AML-193 (cell line): ENCODE data around the gene SLC44A3.
A peak's percentile ranks its signal among the peaks of the same experiment; 100 is the strongest.

ENCODE experiments used
- DNase-seq, 2 experiments: peaks; one replicate each; lab custom pipeline; 2025; lab: John Stamatoyannopoulos, UW

Gene SLC44A3, protein sequence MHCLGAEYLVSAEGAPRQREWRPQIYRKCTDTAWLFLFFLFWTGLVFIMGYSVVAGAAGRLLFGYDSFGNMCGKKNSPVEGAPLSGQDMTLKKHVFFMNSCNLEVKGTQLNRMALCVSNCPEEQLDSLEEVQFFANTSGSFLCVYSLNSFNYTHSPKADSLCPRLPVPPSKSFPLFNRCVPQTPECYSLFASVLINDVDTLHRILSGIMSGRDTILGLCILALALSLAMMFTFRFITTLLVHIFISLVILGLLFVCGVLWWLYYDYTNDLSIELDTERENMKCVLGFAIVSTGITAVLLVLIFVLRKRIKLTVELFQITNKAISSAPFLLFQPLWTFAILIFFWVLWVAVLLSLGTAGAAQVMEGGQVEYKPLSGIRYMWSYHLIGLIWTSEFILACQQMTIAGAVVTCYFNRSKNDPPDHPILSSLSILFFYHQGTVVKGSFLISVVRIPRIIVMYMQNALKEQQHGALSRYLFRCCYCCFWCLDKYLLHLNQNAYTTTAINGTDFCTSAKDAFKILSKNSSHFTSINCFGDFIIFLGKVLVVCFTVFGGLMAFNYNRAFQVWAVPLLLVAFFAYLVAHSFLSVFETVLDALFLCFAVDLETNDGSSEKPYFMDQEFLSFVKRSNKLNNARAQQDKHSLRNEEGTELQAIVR

DNA sequence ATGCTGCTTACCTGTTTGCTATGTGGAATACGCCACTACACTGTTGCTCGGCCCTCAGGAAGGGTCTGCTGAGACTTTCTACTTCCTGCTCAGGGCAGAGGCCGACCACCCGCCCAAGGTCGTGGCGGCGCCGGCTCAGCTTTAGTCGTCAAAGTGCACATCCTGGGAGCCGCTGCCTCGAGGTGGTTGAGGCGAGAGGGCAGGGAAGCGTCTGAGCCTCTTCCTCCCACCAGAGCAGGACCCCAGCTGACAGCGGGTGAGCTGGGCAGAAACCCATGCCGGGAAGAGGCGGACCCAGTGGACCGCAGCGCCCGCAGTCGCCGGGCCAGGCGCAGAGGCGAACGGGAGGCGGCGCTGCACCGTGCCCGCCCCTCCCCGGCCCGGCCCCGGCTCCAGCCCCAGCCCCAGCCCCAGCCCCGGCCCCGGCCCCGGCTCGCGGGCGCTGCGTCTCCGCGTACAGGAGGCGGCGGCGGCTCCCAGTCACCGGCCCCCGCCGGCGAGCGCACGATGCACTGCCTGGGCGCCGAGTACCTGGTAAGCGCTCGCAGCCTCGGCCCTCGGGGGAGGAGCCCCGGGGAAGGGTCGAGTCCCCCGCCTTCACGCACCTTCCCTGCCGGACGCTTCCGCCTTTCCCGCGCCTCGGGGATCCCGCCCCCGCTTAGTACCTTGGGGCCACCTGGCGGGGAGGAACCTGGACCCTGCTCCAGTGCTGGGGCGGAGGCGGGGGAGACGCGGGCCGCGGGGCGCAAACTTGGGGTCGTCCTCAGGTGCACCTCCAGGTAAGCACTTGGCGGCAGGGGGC lies at the start of gene SLC44A3:
Gene SLC44A3 (plus strand): TSS at position 413 of the 802 bp plus-strand sequence. CDS start 95 bp downstream, at position 508.
- DNase-seq, result no peak

DNA sequence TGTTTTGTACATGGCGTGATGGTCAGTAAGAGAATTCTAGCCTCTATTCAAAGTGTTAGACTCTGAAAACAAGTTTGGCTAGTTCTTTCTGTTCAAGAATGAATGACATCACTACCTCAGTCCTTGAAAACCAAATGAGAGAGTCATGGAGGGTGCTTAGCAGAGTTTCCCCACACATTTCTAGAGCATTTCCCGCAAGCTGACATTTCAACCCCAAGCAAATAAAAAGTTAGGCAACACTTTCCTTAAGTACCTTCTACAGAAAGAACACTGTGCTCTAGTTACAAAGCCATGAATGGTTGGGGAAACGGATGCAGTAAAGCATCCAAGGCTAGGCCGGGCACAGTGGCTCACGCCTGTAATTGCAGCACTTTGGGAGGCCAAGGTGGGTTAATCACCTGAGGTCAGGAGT lies 47.9 kb upstream of the SLC44A3 start:
- no peak for DNase-seq

DNA sequence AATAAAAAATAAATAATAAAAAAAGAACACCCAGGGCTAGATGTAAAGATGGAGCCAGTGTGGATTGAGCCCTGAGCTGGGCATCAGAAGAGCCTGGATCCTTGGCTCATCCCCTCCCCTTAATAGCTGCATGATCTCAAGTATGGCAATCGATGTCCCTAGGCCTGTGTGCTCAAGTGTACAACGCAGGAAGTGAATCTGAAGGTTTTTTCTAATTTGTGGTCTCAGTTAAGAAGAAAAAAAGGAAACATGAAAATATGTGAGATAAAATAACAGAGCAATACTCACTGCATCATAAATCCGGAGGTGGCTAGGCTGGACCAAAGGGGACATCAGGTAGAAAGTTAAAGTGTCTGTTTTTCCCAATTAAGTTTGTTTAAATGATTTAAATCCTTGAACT lies 47.3 kb upstream of the SLC44A3 start:
- no peak for DNase-seq

DNA sequence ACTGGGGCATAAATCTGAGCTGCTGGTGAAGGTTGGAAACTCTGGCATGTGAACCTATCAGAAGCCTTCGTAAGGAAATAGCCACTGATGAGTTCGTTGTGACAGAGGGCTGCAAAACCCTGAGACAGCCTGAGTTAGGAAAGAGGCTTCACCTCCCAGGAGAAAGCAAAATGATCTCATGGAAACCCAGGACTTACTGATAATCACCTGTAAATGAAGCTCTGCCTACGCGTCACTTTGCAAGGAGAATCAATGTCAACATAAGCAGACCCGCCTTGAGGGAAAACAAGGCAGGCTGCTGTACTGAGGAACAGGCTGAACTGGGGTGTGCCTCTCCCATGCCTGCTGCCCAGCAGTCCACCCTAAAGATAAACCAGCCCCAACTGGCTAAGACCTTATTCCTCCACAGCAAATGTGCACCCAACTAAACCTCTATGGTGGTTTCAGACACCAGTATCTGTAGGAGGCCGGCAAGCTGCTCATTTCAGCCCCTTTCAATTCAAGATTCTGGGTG lies 46.8 kb upstream of the SLC44A3 start:
- no peak for DNase-seq

DNA sequence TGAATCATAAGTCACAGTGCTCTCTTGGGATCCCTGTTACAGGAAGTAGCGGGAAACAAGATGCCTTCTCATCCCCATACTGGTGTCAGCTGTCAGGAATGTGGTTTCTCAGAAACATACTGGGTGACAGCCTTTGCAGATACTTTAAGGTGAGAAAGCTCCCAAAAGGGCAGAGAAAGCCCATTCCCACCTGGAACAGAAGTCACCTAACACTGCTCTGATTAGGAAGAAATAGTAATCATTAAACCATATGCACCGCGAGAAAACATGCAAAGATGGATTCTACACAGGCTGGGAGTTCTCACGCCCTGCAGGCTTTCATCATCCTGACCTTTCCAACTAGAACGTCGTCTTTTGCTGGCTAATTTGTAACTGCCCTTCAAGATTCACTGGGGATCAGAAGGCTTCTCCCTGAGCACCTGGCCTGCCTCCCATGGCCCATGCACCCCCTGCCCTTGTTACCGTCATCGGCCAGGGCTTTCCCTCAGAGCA lies 46.2 kb upstream of the SLC44A3 start:
- DNase-seq, result no peak

DNA sequence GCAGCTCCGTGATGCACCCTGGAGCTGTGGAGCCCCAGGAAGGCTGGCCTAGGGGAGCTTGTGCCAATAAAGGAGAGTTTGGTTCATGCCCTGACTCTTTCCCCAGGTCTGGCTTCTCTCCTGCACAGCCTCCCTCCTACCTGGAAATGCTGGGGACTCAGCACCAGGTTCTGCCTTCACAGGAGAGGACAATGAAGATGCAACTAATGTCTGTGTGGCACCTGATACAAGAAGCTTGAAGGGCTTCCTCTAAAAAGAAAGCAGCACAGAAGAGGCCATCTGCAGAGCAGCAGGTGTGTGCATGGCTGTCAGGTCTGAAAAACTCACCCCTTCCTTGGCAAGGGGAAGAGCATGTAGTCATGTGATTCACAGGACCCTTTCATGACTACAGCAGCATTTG lies 43.7 kb upstream of the SLC44A3 start:
- DNase-seq, result no peak

DNA sequence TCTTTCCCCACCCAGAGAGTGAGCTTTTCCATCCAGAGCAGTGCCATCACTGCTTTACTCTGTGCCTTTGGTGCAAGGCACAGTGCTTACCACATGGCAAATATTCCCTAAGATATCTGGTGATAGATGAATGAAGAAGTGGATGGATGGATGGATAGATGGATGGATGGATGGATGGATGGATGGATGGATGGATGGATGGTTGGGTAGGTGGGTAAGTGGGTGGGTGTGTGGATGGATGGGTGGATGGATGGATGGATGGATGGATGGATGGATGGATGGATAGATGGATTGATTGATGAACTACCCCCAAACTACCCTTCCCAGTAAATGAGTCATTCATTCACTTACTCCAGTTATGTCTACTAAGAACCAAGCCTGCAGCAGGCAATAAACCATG lies 42.9 kb upstream of the SLC44A3 start:
- DNase-seq, result no peak

DNA sequence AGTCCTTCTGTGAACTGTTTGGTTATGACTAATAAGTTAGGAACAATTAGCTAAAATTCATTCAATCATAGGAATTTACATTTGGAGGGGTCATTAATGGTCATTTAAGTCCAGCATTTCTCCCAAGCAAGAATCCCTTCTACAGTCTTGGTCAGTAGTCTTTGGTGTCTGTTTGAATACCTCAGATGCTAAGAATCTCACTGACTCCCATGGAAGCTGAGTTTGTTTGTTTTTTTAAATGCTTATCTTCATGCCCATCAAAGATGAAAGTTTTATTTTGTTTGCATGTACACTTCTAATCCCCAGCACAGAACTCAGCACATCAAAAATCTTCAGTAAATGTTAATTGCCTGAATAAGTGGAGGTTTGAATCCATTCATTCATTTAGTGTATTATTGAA lies 41.3 kb upstream of the SLC44A3 start:
- DNase-seq, result no peak

DNA sequence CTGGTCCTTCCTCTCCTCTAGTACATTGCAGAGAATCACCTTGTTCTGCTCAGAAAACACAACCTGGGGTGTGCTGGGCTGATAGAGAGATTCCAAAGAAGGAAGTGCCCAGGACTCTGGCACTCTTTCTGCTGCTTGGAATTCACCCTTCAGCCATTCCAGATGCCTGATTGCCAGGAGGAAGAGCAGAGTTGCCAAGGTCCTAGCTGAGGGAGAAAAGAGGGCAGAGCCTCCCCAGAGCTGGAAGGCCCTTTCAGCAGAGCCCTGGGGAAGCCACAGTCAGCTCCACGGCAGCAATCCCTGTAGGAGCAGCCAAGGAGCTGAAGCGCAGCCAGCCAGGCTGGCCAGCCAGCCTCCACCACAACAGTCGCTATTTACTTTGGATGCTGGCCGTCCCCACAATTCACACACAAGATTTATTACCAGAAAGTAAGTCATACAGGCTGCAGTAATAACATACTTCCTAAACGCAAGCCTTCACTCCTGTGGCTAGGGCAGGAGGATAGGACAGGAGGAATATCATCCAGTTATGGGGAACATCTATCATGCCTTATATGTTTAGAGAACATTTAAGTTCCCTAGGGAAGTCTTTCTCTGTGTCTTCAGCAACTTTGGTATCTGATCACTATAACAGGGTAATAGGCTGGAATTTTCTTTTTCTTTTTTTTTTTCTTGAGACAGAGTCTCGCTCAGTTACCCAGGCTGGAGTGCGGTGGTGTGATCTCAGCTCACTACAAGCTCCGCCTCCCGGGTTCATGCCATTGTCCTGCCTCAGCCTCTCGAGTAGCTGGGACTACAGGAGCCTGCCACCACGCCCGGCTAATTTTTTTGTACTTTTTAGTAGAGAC lies 36.6 kb upstream of the SLC44A3 start:
- no peak for DNase-seq

DNA sequence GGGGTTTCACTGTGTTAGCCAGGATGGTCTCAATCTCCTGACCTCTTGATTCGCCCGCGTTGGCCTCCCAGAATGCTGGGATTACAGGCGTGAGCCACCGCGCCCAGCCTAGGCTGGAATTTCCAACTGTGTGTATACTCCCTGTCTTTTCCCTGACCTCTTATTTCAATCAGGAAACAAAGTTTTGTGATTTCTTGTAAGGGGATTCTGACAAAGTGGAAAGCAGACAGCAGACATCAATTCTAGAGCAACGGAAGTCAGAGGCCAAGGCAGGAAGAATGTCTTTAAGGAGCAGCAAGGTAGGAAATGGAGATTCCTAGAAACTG lies 36.0 kb upstream of the SLC44A3 start:
- DNase-seq, result no peak

DNA sequence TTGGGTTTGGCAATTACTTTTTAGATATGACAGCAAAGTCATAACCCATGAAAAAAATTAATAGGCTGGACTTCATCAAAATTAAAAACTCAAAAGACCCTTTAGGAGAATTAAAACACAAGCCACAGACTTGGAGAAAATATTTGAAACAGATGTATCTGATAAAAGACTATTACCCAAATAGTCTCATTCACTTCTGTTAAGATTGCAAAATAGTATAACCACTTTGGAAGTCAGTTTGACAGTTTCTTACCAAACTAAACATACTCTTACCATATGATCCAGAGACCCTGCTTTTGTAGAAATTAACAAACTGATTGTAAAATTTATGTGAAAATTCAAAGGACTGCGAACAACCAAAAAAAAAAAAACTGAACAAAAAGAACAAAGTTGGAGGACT lies 32.5 kb upstream of the SLC44A3 start:
- DNase-seq, result peak; percentile 35 to 50

DNA sequence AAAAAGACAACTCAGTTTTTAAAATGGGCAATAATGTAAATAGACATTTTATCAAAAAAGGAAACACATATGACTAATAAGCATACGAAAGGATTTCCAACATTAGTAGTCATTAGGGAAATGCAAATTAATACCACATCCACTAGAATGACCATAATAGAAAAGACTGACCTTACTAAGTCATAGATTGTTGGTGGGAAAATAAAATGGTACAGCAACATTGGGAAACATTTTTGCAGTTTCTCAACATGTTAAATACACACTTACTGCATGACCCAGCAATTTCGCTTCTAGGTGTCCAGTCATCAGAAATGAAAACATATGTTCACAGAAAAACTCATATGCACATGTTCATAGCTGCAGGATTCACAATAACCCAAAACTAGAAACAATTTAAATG lies 29.9 kb upstream of the SLC44A3 start:
- peak; percentile 14 to 54 for DNase-seq

DNA sequence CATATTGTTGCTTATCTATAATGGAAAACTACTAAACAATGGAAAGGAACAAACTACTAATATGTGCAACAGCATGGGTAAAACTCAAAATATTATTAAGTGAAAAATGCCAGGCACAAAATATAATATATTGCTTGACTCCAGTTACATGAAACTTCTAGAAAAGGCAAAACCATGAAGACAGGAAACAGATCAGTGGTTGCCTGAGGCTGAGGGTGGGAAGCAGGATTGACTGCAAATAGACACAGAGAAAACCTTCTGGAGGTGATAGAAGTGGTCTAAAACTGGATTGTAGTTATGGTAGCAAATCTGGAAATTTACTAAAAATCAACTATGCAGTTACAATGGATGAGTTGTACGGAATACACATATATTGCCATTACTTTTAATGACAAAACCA lies 29.5 kb upstream of the SLC44A3 start:
- DNase-seq, result no peak

DNA sequence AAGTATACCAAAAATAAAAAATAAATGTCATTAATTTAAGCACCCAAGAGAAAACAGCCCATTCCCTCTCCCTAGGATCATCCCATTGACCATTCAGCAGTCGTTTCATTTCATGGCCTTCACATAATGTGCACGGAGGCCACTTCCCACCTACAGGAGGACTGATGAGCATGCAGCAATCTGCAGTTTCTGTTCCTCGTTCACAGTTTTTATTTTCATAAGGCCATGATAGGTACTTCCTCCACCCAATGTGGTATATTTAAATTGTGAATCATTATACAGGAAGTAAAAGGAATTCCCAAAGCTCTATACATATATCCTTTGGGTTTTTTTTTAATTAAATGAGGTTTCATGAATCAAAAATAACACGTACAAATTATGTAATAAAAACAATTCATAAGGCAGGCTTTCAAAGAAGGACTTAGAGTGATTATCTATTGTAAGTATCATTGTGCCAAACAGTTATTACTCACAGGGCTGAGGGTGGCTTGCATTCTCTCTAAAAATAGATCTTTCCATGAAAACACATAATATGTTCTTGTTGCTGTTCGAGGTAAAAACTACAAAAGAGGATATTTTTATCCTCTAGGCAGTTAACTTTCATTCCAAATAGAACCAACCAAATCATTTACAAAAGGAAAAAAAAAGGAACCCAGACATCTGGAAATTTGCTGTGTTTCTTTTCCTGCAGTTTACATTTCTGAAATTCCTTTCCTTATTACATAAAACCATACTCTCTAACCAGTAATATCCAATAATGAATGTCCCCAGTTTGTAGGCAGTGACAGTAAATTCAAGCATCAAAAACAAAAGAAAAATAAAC lies 27.5 kb upstream of the SLC44A3 start:
- DNase-seq, result peak; percentile 48 to 54

DNA sequence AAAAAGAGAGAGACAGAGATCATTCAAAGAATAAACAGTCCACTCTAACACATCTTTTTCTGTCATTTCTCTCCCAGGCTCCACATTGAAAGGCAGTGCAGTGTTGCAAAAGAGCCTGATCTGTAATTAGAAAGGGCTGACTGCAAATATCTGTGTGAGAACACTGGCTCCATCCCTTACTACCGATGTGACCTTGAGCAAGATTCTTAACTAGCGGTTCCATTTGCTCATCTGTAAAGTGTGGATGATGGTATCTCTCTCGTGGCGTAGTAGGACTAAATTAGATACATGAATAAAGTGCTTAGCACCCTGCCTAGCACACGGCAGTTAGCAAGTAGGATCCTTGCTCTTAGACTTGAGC lies 26.9 kb upstream of the SLC44A3 start:
- no peak for DNase-seq

DNA sequence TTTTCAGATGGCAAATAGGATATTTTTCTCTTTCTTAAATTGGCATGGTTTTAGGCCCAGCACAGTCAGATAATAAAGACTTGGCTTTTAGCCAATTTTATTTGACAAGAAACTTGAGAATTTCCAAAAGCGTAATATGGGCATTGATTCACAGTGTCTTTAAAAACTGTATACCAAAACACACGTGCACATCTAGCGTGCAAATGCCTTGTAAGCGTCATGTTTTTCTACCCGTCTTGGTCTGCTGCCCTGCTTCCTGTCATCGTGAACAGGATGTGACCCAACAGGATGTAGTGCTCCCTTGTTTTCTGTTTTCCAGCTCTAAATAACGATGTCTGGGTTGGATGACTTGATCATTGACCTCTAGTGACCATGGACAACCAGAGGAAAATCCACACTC lies 24.7 kb upstream of the SLC44A3 start:
- DNase-seq, result no peak

DNA sequence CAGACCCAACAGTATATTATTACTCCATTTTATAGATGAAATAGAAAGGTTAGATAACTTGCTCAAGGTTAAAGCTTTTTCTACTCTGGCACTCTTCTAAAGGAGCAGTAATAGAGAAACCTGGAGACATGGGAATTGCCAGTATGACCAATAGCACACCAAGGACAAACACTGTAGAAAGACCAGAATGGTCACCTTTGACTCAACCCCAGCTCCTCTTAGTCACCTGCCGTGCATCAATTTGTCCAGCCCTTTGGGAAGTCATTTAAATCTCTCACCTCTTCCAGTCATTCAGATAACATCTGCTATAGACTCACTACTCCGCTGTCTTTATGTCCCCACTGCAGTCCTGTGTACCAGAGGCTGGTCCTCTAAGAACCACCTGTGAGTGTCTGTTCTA lies 23.9 kb upstream of the SLC44A3 start:
- no peak for DNase-seq

DNA sequence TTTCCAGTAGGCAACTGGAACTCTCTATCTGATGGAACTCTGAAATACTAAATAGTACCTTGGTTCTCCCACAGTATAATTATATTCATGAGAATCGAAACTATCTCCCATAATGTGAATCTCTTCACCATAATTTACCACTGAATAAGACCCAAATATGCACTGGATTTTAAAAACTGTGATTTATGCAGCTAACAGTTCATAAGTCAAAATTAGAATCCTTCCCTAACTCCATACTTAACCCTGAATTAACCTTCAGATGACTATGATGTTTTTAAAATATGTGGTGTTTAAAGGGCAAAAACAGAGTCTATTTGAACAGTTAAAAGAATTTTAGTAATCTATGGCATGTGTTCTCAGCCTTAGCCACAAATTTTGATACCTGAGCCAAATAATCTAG lies 22.9 kb upstream of the SLC44A3 start:
- DNase-seq, result no peak

DNA sequence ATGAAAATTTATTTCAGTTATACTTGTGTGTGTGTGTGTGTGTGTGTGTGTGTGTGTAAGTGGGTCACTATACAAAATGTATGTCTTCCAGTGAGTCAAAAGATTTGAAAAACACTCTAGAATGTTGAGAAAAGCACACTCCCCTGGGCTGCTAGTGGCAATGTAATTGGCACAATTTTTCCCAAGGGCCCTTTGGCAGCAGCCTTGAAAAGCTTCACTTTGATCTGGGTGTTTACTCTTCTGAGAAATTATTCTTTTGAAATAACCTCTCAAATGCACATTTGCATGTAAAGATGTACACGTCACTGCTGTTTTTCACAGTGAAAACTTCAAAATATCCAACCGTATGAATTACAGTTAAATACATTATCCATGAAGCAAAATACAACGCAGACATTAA lies 22.1 kb upstream of the SLC44A3 start:
- no peak for DNase-seq

DNA sequence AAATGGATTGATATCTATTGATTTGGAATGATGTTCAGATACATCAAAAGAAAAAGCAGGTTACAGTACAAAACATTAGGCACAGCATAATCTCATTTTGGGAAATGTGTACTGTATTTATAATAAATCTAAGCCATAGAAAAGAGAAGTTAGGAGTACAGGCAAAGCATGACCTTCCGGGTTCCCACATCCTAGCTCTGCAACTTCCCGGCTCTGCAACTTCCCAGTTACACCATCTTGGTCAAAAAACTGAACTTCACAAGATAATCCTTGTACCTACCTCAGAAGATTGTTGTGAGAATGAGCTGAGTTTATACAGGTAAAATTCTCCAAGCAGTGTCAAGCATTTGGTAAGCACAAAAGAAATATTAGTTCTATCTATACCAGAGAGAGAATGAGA lies 21.7 kb upstream of the SLC44A3 start:
- DNase-seq, result no peak

DNA sequence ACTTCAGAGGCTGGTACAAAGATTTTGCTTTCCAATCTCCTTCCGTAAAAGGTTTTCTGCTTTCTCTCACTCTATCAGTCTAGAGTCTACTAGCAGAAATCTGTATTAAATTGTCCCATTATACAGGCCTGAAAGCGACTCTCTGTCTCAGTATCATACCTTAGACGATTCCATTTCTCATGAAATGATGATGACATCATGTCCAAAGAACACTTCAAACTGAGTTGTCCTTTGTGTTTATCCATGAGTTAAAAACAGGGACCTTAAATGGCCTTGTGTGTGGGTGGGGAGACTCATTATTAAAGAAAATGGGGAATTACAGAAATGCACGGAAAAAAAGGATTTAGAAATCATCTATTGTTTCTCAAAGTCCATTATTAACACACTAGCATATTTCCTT lies 21.0 kb upstream of the SLC44A3 start:
- no peak for DNase-seq
